VCaP (cell line): ENCODE data around the gene SPRR4.
A peak's percentile ranks its signal among the peaks of the same experiment; 100 is the strongest.

Experiments used
- H3K27ac ChIP-seq: fragments of 450-650 bp; 2 replicates; pipeline ENCODE4 v1.5.1; 2017
- CTCF ChIP-seq: fragments of 450-650 bp; conservative IDR thresholded peaks from 2 replicates; pipeline ENCODE4 v1.5.1; 2017; ENCODE audit warnings: mild to moderate bottlenecking, moderate library complexity

Gene SPRR4

GRCh38 chr1:152957561-152957960, 12.9 kb upstream of the SPRR4 start:
- TF ChIP-seq CTCF, result no peak
- H3K27ac ChIP-seq, result no peak overlapping the region

GRCh38 chr1:152959273-152959672, 11.2 kb upstream of the SPRR4 start:
- TF ChIP-seq CTCF, result no peak
- H3K27ac ChIP-seq, result no peak overlapping the region

- no peak overlapping the region for H3K27ac ChIP-seq
- no peak for TF ChIP-seq CTCF
Observed at GRCh38 chr1:152959801-152960451, 10.5 kb upstream of the SPRR4 start.

- TF ChIP-seq CTCF, result peak; percentile 21; the same call in 1 of the 2 replicates
- H3K27ac ChIP-seq, result no peak overlapping the region
Observed at GRCh38 chr1:152960452-152961044, 9.9 kb upstream of the SPRR4 start.

- no peak overlapping the region for H3K27ac ChIP-seq
- TF ChIP-seq CTCF, result no peak
Observed at GRCh38 chr1:152961226-152961891, 9.1 kb upstream of the SPRR4 start.

- TF ChIP-seq CTCF, result no peak
- H3K27ac ChIP-seq, result no peak overlapping the region
Observed at GRCh38 chr1:152962876-152963415, 7.5 kb upstream of the SPRR4 start.

- TF ChIP-seq CTCF, result no peak
- no peak overlapping the region for H3K27ac ChIP-seq
Observed at GRCh38 chr1:152964536-152964935, 5.9 kb upstream of the SPRR4 start.
